CD14-positive monocyte (primary cell): ENCODE measurements around the gene ACSS1. TPM values are rescaled to one million over a fixed set of nuclear protein-coding genes. Genes with fewer than 3 reads are reported as not detected.
A peak's percentile ranks its signal among the peaks of the same experiment; 100 is the strongest.

Experiments
- DNase-seq, 3 donors: peaks; one replicate each; pipeline ENCODE4 v3.0.0-alpha.2; 2011 to 2022
- H2AFZ ChIP-seq: 2 replicates; pipeline ENCODE4 v1.6.0; 2012; ENCODE audit warnings: mild to moderate bottlenecking, low read depth, low read length, inconsistent platforms; ENCODE audit not compliant: insufficient read depth, poor library complexity, severe bottlenecking
- H3K27ac ChIP-seq, 2 donors: 1 replicate in 1 of 2; 2 replicates in 1 of 2; pipeline ENCODE4 v1.5.1; 2012 to 2013; ENCODE audit warnings: low read length in 2 of 2, control low read depth in 1 of 2, inconsistent platforms in 1 of 2, low read depth in 1 of 2, mild to moderate bottlenecking in 1 of 2
- H3K27me3 ChIP-seq, 2 donors: one replicate each; pipeline versions ENCODE4 v1.6.0 to v1.6.1; 2011 to 2013; ENCODE audit warnings: low read length in 2 of 2; ENCODE audit not compliant: control insufficient read depth in 2 of 2, insufficient read depth in 2 of 2
- H3K36me3 ChIP-seq, 2 donors: replicated peaks in 1 of 2; 1 replicate in 1 of 2; 2 replicates in 1 of 2; pipeline versions ENCODE4 v1.5.1 to v1.6.1; 2012 to 2013; ENCODE audit warnings: low read length in 2 of 2, control low read depth in 1 of 2, inconsistent platforms in 1 of 2, mild to moderate bottlenecking in 1 of 2; ENCODE audit not compliant: insufficient read depth in 2 of 2, control insufficient read depth in 1 of 2
- H3K4me1 ChIP-seq, 2 donors: 1 replicate in 1 of 2; 2 replicates in 1 of 2; pipeline versions ENCODE4 v1.5.1 to v1.6.1; 2012 to 2013; ENCODE audit warnings: low read length in 2 of 2, control low read depth in 1 of 2, inconsistent platforms in 1 of 2, mild to moderate bottlenecking in 1 of 2, moderate library complexity in 1 of 2; ENCODE audit not compliant: insufficient read depth in 2 of 2, control insufficient read depth in 1 of 2
- H3K4me2 ChIP-seq: replicated peaks from 2 replicates; pipeline ENCODE3; 2012; ENCODE audit warnings: low read length, moderate library complexity, mild to moderate bottlenecking; ENCODE audit not compliant: poor library complexity, severe bottlenecking; ENCODE audit errors: extremely low read depth
- H3K4me3 ChIP-seq, 3 experiments: fragments of 200-600 bp in 1 of 3; sonication (generic) in 1 of 3; replicated peaks in 1 of 3; 1 replicate in 2 of 3; 2 replicates in 1 of 3; pipeline ENCODE4 v1.5.1; 2011 to 2013; ENCODE audit warnings: low read length in 3 of 3, mild to moderate bottlenecking in 3 of 3, control low read depth in 2 of 3, low read depth in 2 of 3, inconsistent platforms in 1 of 3, moderate library complexity in 1 of 3
- H3K79me2 ChIP-seq: 2 replicates; pipeline ENCODE4 v1.6.0; 2012; ENCODE audit warnings: mild to moderate bottlenecking, control low read depth, inconsistent platforms, low read length, moderate library complexity; ENCODE audit not compliant: insufficient read depth
- H3K9ac ChIP-seq: 2 replicates; pipeline ENCODE4 v1.6.0; 2017; ENCODE audit warnings: low read length, mild to moderate bottlenecking; ENCODE audit not compliant: insufficient read depth, poor library complexity, severe bottlenecking
- H3K9me3 ChIP-seq, 2 donors: replicated peaks in 1 of 2; 1 replicate in 1 of 2; 2 replicates in 1 of 2; pipeline versions ENCODE4 v1.5.1 to v1.6.1; 2012 to 2013; ENCODE audit warnings: low read length in 2 of 2, control low read depth in 1 of 2; ENCODE audit not compliant: control insufficient read depth in 1 of 2, insufficient read depth in 1 of 2
- H4K20me1 ChIP-seq: 2 replicates; pipeline ENCODE4 v1.6.0; 2012; ENCODE audit warnings: mild to moderate bottlenecking, low read length, control low read depth, moderate library complexity; ENCODE audit not compliant: insufficient read depth
- H3K27ac Mint-ChIP-seq, 7 donors: one replicate each; pipeline ENCODE4 v1.8.0; 2020; ENCODE audit warnings: mild to moderate bottlenecking in 7 of 7, mixed read lengths in 7 of 7, moderate library complexity in 6 of 7, inconsistent platforms in 2 of 7
- H3K27me3 Mint-ChIP-seq, 3 donors: one replicate each; pipeline ENCODE4 v1.8.0; 2021 to 2022; ENCODE audit warnings: low read depth in 3 of 3, mild to moderate bottlenecking in 3 of 3, mixed read lengths in 3 of 3, moderate library complexity in 3 of 3, inconsistent platforms in 1 of 3
- H3K36me3 Mint-ChIP-seq, 2 donors: one replicate each; pipeline ENCODE4 v1.8.0; 2020; ENCODE audit warnings: mixed read lengths in 2 of 2, inconsistent platforms in 1 of 2, mild to moderate bottlenecking in 1 of 2
- H3K4me1 Mint-ChIP-seq: one replicate; pipeline ENCODE4 v1.8.0; 2020; ENCODE audit warnings: mild to moderate bottlenecking, mixed read lengths
- H3K4me3 Mint-ChIP-seq, 2 donors: one replicate each; pipeline ENCODE4 v1.8.0; 2020; ENCODE audit warnings: mild to moderate bottlenecking in 2 of 2, mixed read lengths in 2 of 2, moderate library complexity in 1 of 2
- H3K9me3 Mint-ChIP-seq, 7 donors: one replicate each; pipeline ENCODE4 v1.8.0; 2020 to 2022; ENCODE audit warnings: mixed read lengths in 7 of 7, mild to moderate bottlenecking in 6 of 7, moderate library complexity in 6 of 7, inconsistent platforms in 2 of 7
- WGBS: methylation state at CpG from one replicate; pipeline ENCODE4 v1.1.5; 2013; ENCODE audit warnings: missing lambda C conversion rate; ENCODE audit not compliant: insufficient coverage; 5-methylcytosine and 5-hydroxymethylcytosine counted together
- intact Hi-C, 2 donors: fragments of 100-400 bp; cut with micrococcal nuclease; formaldehyde crosslinking; loops; one replicate each; pipeline versions ENCODE4 v1.15.0 to v1.15.1; 2023
- polyA plus RNA-seq, 3 donors: library from polyadenylated mRNA; depleted of rRNA in 1 of 3; unstranded in 2 of 3; stranded (reverse) in 1 of 3; fragments of 300-500 nt in 2 of 3; fragments of >200 nt in 1 of 3; fragmentation: Illumina TruSeq in 2 of 3; gene quantifications; 1 replicate in 2 of 3; 2 replicates in 1 of 3; pipeline ENCODE4 v1.2.3, GENCODE V29; 2012 to 2021
- TF ChIP-seq, protein P1 (sequence below): fragments of 200-600 bp; IDR thresholded peaks from one replicate; pipeline ENCODE4 v1.8.0; 2022; ENCODE audit warnings: antibody characterized with exemption, mild to moderate bottlenecking

Gene ACSS1
- polyA plus RNA-seq, 3 donors, result 26.6 to 32.0 (median 27.6) TPM

DNA sequence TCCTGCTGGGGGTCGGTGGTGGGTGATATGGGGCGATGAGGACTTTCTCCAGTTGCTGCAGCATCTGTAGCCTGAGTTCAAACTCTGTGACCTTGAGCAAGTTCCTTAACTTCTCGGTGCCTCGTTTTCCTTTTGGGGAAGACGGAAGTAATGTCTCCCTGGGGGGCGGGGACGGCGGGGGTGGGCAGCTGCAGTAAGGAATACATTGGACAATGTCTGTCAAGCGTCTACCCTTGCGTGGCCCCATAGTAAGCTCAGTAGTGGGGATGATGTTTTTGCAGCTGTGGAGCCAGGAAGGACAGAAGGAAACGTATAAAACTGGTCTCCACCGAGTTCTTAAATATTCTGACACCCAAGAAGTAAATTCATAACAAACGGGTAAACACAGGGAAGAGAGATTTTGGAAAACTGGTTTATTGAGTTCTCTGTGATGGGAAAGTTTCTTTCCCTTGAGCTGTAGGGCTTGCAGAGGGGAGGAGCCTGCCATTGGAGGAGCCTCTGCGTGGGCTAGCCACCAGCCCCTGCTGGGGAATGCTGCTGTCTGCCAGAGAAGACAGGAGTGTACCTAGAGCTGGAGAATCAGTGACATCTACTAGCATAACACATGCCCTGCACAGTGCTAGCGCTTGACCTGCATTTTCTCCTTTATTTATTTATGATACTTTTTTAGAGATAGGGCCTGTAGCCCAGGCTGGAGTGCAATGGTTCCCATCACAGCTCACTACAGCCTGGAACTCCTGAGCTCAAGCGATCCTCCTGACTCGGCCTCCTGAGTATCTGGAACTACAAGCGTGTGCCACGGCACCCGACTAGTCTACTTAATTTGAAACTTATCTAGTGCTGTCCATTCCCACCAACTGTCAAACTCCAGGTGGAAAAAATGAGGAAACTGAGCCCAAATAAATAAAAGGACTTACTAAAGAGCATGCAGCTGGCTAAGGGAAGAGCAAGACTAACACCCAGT is 1.2 kb upstream of the ACSS1 start:
- Histone ChIP-seq H3K9ac (peak overlapping the region; percentile 88), H3K9me3 (no peaks in the 10 kb centered on the region), H3K36me3 (no peaks in the 10 kb centered on the region), H3K4me2 (peak overlapping the region; percentile 97), H3K4me3 (peak overlapping the region; percentile 51 to 95 (median 94)), H4K20me1 (peaks cover 23% of the 10 kb centered on the region), H3K79me2 (peaks cover 22% of the 10 kb centered on the region), H3K27me3 (no peaks in the 10 kb centered on the region), H2AFZ (peak overlapping the region; percentile 96), H3K4me1 (peaks cover 27 to 34% of the 10 kb centered on the region in 2 donors), H3K27ac (peak overlapping the region; percentile 86 to 93)
- Mint-ChIP-seq H3K36me3 (peaks cover 0 to 6% of the 10 kb centered on the region in 2 donors), H3K4me1 (peaks cover 32% of the 10 kb centered on the region), H3K4me3 (peak overlapping the region; percentile 82 to 85), H3K27me3 (peaks cover 6 to 14% (median 11%) of the 10 kb centered on the region in 3 donors), H3K27ac (peak overlapping the region in 5 of 7 donors; percentile 37 to 75 (median 53)), H3K9me3 (peaks cover 0 to 2% (median 0%) of the 10 kb centered on the region in 7 donors)
- intact Hi-C loops, result loop anchor here in 1 of 2 donors (5.0 to 10.0 kb wide), 2 partner anchors 188 to 336 kb away; partner anchors contain the start of genes ABHD12 and PYGB
- WGBS, result 0% methylated on average over 8 of the region's 20 CpGs
- TF ChIP-seq, protein P1, sequence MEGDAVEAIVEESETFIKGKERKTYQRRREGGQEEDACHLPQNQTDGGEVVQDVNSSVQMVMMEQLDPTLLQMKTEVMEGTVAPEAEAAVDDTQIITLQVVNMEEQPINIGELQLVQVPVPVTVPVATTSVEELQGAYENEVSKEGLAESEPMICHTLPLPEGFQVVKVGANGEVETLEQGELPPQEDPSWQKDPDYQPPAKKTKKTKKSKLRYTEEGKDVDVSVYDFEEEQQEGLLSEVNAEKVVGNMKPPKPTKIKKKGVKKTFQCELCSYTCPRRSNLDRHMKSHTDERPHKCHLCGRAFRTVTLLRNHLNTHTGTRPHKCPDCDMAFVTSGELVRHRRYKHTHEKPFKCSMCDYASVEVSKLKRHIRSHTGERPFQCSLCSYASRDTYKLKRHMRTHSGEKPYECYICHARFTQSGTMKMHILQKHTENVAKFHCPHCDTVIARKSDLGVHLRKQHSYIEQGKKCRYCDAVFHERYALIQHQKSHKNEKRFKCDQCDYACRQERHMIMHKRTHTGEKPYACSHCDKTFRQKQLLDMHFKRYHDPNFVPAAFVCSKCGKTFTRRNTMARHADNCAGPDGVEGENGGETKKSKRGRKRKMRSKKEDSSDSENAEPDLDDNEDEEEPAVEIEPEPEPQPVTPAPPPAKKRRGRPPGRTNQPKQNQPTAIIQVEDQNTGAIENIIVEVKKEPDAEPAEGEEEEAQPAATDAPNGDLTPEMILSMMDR, result no peak
- DNase-seq, result peak in 2 of 3 donors; percentile 18 to 25

DNA sequence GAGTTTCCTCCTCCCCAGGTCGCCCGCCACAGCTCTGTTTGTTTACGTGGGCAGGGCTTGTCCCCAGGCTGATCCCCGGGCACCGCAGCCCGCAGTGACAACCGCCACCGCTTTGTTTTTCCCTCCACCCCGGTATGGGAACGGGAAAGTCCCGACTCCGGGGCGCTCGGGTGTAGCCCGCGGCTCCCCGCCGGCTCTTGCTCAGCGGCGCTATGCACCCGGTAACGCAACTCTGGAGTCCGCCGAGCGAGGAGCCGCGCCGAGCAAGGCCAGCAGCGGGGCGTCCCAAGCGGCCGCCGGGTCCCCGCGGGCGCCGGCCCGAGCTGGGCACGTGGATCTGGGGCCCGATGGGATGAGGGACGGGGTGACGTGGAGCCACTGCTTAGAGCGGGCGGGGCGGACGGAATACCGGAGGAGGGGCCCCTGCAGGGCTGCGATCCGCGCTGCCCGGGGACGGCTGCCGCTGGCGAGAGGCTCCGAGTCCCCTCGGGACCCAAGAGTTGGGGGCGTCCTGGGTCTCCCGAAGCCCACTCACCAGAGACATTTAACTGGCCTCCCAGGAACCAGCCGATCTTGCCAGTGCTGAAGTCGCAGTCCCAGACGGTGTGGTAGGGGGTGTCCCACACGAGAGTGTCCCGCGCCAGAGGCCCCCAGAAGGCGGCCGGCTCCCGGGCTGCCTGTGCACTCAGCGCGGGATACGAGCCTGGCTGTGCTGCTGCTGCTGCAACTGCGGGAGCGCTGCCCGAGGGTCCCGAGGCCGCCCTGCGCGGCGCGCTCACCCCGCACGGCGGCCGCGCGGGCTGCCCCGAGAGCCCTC is 497 bp downstream of the ACSS1 start:
- H3K27me3 Mint-ChIP-seq, result peaks cover 6 to 12% (median 6%) of the 10 kb centered on the region in 3 donors

More for the DNA sequence above, 497 bp downstream of the ACSS1 start:
- H3K4me3 ChIP-seq, result peak overlapping the region; percentile 51 to 95 (median 94)
- H3K4me1 ChIP-seq, result peaks cover 39 to 47% of the 10 kb centered on the region in 2 donors
- no peaks in the 10 kb centered on the region for H3K27me3 ChIP-seq
- TF ChIP-seq, protein P1, result no peak
- H3K27ac ChIP-seq, result peak overlapping the region; percentile 86 to 93
- Mint-ChIP-seq H3K4me3 (peak overlapping the region; percentile 85 to 89), H3K36me3 (peaks cover 0 to 6% of the 10 kb centered on the region in 2 donors), H3K27ac (peak overlapping the region; percentile 75 to 91 (median 89)), H3K9me3 (peaks cover 0 to 2% (median 0%) of the 10 kb centered on the region in 7 donors), H3K4me1 (peaks cover 46% of the 10 kb centered on the region)
- H3K9me3 ChIP-seq, result no peaks in the 10 kb centered on the region
- peaks cover 25% of the 10 kb centered on the region for H4K20me1 ChIP-seq
- peak overlapping the region; percentile 96 for H2AFZ ChIP-seq
- H3K4me2 ChIP-seq, result peak overlapping the region; percentile 97
- peak; percentile 48 to 74 (median 67) for DNase-seq
- intact Hi-C loops, result loop anchor here in 1 of 2 donors (5.0 to 10.0 kb wide), 2 partner anchors 190 to 337 kb away; partner anchors contain the start of genes ABHD12 and PYGB
- H3K36me3 ChIP-seq, result no peaks in the 10 kb centered on the region
- peaks cover 31% of the 10 kb centered on the region for H3K79me2 ChIP-seq
- WGBS, result under 1% methylated on average over 84 of the region's 86 CpGs
- peak overlapping the region; percentile 88 for H3K9ac ChIP-seq
